DMS53 treated with DMSO at 0.1 percent for 48 hours (cell line): ENCODE results near the gene MTA3.
"Not testable (repeated sequence)": the region's sequence is repeated elsewhere in the genome, so short reads cannot be mapped to it uniquely, and the experiment has no call there.

Source experiments
- DNase-seq: peaks from one replicate; lab custom pipeline; 2025; ENCODE audit not compliant: unreplicated experiment; lab: John Stamatoyannopoulos, UW

MTA3 gene

DNA sequence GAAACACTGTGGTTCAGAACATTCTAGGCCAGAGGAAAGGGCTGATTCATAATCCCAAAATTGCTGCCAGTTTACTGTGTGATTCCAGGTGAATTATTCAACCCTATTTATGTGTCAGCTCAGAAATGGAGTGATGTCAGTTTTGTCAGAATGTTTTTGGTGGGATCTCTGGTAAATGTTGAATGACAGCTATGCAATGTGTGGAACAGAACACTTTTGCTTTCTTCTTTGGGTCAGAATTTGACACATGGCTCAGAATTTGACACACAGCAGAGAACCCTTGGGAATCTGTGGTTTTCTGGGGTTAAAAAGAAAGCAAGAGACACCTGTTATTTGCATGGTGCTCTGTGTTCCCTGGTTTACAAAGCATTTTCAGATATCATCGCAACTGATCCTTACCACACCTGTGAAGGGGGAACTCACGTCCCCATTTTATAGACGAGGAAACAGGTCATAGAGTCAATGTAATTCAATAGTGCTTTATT lies 1.6 kb upstream of the MTA3 start:
- DNase-seq: no peak

DNA sequence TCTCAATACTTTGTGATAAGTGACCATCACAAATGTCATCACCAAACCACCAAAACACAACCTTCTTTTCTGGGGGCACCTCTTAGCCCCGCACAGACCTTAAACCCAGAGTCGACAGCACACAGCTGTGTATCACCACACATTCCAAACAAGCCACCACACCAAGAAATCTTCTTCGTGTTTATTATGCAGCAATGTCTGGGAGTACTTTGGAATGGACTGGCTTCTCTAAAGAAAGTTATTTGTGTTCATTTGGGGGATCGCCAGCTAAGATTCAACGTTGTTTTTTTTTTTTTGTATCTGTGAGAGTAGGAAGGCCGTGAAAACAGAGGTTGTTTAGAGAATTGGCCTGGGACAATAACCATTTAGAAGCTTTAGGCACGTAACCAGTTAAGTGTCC lies 1.1 kb upstream of the MTA3 start:
- no peak for DNase-seq

GRCh38 chr2:42567806-42568400 lies 529 bp upstream of the MTA3 start:
- DNase-seq: no peak

DNA sequence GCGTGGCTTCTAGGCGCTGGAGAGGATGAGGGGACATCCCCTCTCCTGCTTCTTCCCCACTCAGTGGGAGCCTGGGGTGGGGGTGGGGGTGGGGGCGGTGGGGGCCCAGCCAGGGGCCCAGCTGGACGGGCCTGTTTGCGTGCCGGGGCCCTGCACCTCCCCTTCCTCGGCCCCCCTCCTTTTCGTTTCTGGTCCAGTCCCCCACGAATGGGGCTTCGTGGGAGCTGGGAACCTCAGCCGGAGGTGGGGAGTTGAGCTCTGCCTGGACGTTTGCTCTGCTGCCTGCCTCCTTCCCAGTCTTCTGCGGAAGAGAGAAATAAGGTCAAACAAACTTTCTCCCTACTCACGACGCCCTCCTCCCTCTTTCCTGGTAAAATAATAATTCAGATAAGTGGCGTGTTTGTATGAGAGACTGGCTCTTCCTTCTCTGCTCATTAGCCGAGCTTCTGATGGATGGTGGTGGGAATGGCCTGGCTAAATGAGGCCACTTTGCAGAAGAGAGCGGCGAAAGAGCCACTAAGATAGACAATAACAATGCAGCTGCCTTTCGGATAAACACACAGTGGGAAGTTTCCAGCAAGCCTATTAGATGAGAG lies 782 bp downstream of the MTA3 start:
- DNase-seq: no peak

- DNase-seq: no peak
Measured at GRCh38 chr2:42569883-42570282, 1.5 kb downstream of the MTA3 start.

DNA sequence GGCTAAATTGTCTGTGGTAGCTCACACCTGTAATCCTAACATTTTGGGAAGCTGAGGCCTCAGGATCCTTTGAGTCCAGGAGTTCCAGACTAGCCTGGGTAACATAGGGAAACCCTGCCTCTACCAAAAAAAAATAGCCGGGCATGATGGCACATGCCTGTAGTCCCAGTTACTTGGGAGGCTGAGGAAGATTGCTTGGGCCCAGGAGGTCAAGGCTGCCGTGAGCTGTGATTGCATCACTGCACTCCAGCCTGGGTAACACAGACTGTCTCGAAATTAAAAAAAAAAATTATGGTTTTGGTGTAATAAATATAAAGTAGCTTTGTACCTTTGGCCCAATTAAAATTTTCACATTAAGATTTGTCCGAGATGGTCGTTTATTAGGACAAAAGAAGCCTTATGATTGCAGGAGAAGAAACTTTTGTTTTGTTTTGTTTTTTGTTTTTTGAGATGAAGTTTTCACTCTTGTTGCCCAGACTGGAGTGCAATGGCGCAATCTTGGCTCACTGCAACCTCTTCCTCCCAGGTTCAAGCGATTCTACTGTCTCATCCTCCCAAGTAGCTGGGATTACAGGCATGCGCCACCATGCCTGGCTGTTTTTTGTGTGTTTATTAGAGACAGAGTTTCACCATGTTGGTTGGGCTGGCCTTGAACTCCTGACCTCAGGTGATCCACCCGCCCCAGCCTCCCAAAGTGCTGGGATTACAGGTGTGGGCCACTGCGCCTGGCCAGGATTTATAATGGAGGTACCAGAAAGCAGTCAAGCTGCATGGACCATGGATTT lies 4.1 kb downstream of the MTA3 start:
- no peak for DNase-seq

DNA sequence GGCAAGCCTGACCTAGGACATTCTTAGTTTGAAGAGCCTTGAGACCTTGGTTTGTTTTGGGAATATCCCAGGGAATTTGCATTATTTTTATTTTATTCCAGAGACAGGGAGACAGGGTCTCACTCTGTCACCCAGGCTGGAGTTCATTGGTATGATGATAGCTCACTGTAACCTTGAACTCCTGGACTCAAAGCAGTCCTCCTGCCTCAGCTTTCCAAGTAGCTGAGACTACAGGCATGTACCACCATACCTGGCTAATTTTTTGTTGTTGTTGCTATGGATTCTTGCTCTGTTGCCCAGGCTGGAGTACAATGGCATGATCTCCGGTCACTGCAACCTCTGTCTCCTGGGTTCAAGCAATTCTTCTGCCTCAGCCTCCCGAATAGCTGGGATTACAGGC lies 4.8 kb downstream of the MTA3 start:
- no peak for DNase-seq

DNA sequence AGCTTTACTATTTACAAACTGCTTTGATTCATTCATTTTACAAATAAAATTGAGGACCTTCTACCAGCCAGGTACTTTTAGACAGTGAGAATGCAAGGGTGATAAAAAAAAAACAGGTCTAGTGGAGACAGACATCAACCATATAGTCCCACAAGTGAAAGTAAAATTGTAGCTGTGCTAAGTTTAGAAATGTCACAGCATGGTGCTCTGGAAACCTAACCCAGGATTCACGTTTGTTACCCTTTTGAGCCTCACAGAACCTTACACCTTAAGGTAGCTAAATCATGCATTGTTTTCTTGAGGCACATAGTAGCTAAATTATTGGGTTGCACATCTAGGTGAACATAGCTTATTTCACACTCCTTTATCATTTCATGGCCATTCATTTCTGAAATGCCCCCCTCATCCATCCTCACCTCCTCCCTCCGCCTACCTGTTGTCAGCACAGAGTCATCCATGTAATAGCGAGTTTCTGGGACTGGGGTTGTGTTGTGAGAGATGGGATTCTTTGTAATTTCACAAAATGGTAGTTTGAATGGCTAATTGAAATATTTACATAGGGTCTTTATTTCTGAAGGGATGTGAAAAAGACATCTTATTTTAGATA lies 7.1 kb downstream of the MTA3 start:
- DNase-seq: no peak

GRCh38 chr2:42578621-42579020 lies 10.2 kb downstream of the MTA3 start:
- no peak for DNase-seq

DNA sequence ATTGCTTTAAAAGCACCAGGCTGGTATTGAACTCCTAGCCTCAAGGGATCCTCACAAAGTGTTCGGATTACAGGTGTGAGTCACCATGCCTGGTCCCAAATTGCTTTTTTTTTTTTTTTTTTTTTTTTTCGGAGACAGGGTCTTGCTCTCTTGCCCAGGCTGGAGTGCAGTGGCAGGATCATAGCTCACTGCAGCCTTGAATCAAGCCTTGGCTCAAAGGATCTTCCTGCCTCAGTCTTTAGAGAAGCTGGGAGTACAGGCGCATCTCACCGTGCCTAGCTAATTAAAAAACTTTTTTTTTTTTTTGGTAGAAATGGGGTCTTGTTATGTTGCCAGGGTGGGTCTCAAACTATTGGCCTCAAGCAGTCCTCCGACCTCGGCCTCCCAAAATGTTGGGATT lies 12.8 kb downstream of the MTA3 start:
- no peak for DNase-seq

DNA sequence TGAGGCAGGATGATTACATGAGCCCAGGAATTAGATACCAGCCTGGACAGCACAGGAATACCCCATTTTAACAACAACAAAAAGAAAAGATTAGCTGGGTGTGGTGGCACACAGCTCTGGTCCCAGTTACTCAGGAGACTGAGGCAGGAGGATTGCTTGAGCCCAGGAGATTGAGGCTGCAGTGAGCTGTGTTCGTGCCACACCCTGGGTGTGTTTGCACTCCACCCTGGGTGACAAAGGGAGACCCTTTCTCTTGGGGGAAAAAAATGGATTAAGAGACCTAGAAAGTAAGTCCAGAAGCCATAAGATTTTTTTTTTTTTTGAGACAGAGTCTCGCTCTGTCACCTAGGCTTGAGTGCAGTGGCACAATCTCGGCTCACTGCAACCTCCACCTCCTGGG lies 16.2 kb downstream of the MTA3 start:
- DNase-seq: not testable (repeated sequence)

DNA sequence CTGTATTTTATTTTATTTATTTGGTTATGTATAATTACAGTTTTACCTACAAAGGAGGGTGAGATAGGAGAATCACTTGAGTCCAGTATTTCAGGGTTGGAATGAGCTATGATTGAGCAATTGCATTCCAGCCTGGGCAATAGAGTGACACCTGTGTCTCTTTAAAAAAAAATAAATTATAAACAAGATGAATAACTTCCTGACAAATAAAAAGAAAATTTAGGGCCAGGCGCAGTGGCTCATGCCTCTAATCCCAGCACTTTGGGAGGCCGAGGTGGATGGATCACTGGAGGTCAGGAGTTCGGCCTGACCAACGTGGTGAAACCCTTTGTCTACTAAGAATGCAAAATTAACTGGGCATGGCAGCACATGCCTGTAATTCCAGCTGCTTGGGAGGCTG lies 17.3 kb downstream of the MTA3 start:
- no peak for DNase-seq

DNA sequence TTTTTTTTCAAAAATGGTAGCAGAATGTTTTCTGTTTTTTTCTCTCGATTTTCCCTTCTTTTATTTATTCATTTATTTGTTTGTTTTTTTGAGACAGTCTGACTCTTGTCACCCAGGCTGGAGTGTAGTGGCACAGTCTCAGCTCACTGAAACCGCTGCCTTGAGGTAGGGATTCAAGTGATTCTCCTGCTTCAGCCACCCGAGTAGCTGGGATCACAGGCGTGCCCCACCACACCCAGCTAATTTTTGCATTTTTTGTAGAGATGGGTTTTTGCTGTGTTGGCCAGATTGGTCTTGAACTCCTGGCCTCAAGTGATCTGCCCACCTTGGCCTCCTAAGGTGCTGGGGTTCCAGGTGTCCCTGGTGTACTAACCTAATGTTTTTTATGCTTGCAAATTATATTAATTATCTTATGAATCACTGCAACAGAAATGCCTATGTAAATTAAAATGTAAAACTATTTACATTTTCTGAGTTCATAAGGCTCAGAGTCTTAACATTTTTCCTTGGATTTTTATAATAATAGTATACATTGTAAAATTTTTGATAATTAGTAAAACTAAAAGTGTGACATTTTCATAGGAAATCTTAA lies 19.2 kb downstream of the MTA3 start:
- DNase-seq: no peak

- DNase-seq: no peak
Measured at GRCh38 chr2:42588121-42588520, 19.7 kb downstream of the MTA3 start.

DNA sequence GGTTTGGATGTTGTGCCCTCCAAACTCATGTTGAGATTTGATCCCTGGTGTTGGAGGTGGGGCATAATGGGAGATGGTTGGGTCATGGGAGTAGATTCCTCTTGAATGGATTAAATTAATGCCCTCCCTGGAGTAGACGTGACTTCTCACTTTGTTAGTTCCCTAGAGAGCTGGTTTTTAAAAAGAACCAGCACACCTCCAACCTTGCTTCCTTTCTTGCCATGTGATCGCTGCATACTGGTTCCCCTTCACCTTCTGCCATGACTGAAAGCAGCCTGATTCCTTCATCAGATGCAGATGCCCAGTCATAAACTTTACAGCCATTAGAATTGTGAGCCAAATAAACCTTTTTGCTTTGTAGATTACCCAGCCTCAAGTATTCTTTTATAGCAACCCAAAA lies 21.7 kb downstream of the MTA3 start:
- DNase-seq: no peak

- DNase-seq: no peak
Measured at GRCh38 chr2:42593282-42593681, 24.9 kb downstream of the MTA3 start.

- DNase-seq: no peak
Measured at GRCh38 chr2:42598656-42599055, 30.2 kb downstream of the MTA3 start.

GRCh38 chr2:42601076-42601475 lies 32.6 kb downstream of the MTA3 start:
- DNase-seq: no peak

DNA sequence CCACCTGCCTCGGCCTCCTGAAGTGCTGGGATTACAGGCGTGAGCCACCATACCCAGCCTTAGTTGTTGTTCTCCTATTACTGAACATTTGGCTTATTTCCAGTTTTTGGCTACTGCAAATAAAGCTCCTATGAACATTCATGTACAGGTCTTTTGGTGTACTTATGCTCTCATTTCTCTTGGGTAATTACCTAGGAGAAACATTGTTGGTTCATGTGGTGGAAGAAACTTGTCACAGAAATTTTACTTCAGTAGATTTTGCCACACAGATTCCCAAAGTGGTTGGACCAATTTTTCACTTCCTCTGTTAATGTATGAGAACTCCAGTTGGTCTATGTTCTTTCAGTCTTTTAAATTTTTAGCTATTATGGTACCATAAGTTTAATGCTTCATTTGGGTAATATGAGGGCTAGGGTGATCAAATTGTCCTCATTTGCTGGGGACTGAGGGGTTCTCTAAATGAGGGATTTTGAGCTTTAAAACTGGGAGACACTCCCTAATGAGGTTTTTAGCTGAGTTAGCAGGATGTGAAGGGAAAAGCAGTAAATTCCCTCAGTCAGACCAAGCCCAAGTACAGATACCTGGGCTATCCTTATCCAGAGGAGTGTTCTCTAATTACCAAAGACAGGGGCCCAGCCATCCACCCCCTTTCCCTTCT lies 33.9 kb downstream of the MTA3 start:
- no peak for DNase-seq

- no peak for DNase-seq
Measured at GRCh38 chr2:42602876-42603219, 34.4 kb downstream of the MTA3 start.

DNA sequence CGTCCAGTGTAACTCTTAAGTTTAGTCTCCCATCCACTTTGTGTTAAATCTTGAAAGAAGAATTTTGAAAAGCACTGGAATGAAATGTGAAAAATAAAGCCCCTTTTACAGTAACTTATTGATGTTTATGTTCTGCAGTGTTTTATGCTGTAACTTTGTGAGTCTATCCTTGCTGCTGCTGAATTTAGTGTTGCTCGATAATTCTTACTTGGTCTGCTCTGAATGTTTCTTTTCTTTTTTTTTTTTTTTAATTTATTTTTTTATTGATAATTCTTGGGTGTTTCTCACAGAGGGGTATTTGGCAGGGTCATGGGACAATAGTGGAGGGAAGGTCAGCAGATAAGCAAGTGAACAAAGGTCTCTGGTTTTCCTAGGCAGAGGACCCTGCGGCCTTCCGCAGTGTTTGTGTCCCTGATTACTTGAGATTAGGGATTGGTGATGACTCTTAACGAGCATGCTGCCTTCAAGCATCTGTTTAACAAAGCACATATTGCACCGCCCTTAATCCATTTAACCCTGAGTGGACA lies 36.0 kb downstream of the MTA3 start:
- not testable (repeated sequence) for DNase-seq
